AG04450 (cell line): ENCODE measurements around the gene TMED6. TPM values are rescaled to one million over a fixed set of nuclear protein-coding genes. Genes with fewer than 3 reads are reported as not detected.
A peak's percentile ranks its signal among the peaks of the same experiment; 100 is the strongest.

ENCODE experiments used
- CTCF ChIA-PET: fragments of 300-600, 350-600 bp; formaldehyde crosslinking; extraction: SDS; loops from one replicate; lab custom pipeline; 2022; ENCODE audit warnings: antibody characterized with exemption, inconsistent platforms; lab: Charles Lee
- POLR2A ChIA-PET: fragments of 350-600 bp; formaldehyde crosslinking; extraction: SDS; loops from one replicate; lab custom pipeline; 2021; ENCODE audit warnings: antibody characterized with exemption, inconsistent platforms; lab: Yijun Ruan, JAX
- DNase-seq: peaks from one replicate; pipeline ENCODE4 v3.0.0-alpha.2; 2011; ENCODE audit warnings: low read depth, low spot score
- H3K27ac ChIP-seq: one replicate; pipeline ENCODE4 v1.5.1; 2012; ENCODE audit warnings: low read depth, low read length, control low read depth
- H3K27me3 ChIP-seq: one replicate; pipeline ENCODE4 v1.6.0; 2012; ENCODE audit warnings: low read length; ENCODE audit not compliant: control insufficient read depth, insufficient read depth
- H3K4me3 ChIP-seq: 2 replicates; pipeline ENCODE4 v1.5.1; 2011; ENCODE audit warnings: mild to moderate bottlenecking, low read depth, low read length, control low read depth
- H3K9me3 ChIP-seq: 2 replicates; pipeline ENCODE4 v1.5.1; 2012; ENCODE audit warnings: low read length; ENCODE audit not compliant: control insufficient read depth, insufficient read depth
- polyA minus RNA-seq: library from RNA; depleted of rRNA, polyadenylated mRNA; stranded (reverse); fragments of >200 nt; gene quantifications from 2 replicates; pipeline ENCODE4 v1.2.3, GENCODE V29; 2011; rRNA and poly(A)+ RNA removed
- polyA plus RNA-seq: library from polyadenylated mRNA; depleted of rRNA; stranded (reverse); fragments of >200 nt; gene quantifications from 2 replicates; pipeline ENCODE4 v1.2.3, GENCODE V29; 2011; rRNA removed
- TF ChIP-seq, protein P1 (sequence below): IDR thresholded peaks from 2 replicates; pipeline ENCODE4 v1.5.1; 2011; ENCODE audit warnings: low read depth, low read length, control low read depth, inconsistent platforms

The TMED6 gene
- not detected in 2 replicates for polyA plus RNA-seq
- 0.23 TPM in 1 of 2 replicates, not detected in the other for polyA minus RNA-seq

DNA sequence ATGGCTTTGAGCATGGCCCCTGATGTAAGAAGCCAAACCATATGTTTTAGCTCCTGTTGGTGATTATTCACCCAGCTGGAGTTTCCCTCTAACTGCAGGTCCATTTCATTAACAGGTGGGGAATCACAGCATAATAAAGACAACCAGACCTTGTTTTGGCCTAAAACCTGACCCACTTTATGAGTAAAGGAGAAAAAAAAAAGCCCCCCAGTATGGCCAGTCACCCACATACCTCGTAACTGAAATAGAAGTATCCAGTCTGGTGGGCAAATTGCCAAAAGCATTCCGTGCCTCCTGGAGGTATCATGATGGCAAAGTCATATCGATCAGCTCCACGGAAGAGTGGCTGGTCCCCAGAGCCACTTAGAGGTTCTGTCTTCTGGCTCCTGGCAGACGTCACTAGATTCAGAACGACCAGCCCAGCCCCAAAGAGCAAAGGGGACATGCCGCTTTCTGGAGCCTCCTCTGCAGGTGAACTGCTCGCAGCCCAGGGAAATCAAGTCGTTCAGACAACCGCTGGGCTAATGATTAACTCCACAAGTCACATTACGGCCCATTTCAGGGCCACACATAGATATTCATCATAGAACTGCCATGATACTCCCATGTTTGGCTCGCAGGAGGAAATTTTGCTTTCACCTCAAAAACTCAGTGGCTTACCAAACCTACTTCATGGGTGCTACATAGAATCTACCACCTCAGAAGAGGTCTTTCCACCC lies at the start of gene TMED6:
TSS of gene TMED6 (minus strand) at position 478 of the 719 bp plus-strand sequence. CDS start at position 445, 33 bp downstream.
- TF ChIP-seq, protein P1, sequence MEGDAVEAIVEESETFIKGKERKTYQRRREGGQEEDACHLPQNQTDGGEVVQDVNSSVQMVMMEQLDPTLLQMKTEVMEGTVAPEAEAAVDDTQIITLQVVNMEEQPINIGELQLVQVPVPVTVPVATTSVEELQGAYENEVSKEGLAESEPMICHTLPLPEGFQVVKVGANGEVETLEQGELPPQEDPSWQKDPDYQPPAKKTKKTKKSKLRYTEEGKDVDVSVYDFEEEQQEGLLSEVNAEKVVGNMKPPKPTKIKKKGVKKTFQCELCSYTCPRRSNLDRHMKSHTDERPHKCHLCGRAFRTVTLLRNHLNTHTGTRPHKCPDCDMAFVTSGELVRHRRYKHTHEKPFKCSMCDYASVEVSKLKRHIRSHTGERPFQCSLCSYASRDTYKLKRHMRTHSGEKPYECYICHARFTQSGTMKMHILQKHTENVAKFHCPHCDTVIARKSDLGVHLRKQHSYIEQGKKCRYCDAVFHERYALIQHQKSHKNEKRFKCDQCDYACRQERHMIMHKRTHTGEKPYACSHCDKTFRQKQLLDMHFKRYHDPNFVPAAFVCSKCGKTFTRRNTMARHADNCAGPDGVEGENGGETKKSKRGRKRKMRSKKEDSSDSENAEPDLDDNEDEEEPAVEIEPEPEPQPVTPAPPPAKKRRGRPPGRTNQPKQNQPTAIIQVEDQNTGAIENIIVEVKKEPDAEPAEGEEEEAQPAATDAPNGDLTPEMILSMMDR = no peak
- no peaks in the 10 kb centered on the region for H3K27me3 ChIP-seq
- no peak for DNase-seq
- H3K27ac ChIP-seq = no peak within 1 kb of the TSS
- ChIA-PET CTCF (interaction anchor here (1.0 kb wide), 1 partner anchor 201 kb away, joined by 4 read pairs; no protein-coding TSS in a partner anchor), POLR2A (no interaction called here)
- H3K9me3 ChIP-seq = no peaks in the 10 kb centered on the region
- no peak within 1 kb of the TSS for H3K4me3 ChIP-seq

DNA sequence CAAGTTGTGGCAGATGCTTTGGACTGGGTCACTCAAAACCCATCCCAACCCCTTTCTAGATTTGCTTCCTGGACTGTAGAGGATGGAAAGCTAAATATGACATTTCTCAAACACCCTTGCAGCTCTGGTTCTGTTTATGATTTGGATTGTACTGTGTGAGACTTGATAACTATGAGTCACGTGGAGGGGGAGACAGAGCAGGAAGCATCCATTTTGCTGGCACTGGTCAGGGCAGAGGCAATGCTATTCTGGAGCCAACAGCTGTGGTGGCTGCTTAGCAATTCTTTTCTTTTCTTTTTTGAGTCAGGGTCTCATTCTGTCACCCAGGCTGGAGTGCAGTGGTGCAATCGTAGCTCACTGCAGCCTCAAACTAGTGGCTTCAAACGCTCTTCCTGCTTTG lies 47.8 kb upstream of the TMED6 start:
- ChIA-PET CTCF (interaction anchor here (0.9 to 6.0 kb wide), 7 partner anchors 18 to 355 kb away, joined by 3 to 61 read pairs (median 4); partner anchors contain the start of genes CYB5B and NOB1), POLR2A (interaction anchor here (0.6 to 1.4 kb wide), 5 partner anchors 11 to 311 kb away, joined by 3 to 9 read pairs (median 3); partner anchors contain the start of gene CYB5B)
- no peaks in the 10 kb centered on the region for H3K27me3 ChIP-seq
- H3K9me3 ChIP-seq = no peaks in the 10 kb centered on the region
- TF ChIP-seq, protein P1 = no peak
- no peak for DNase-seq
- H3K27ac ChIP-seq = no peak overlapping the region
- no peak overlapping the region for H3K4me3 ChIP-seq

DNA sequence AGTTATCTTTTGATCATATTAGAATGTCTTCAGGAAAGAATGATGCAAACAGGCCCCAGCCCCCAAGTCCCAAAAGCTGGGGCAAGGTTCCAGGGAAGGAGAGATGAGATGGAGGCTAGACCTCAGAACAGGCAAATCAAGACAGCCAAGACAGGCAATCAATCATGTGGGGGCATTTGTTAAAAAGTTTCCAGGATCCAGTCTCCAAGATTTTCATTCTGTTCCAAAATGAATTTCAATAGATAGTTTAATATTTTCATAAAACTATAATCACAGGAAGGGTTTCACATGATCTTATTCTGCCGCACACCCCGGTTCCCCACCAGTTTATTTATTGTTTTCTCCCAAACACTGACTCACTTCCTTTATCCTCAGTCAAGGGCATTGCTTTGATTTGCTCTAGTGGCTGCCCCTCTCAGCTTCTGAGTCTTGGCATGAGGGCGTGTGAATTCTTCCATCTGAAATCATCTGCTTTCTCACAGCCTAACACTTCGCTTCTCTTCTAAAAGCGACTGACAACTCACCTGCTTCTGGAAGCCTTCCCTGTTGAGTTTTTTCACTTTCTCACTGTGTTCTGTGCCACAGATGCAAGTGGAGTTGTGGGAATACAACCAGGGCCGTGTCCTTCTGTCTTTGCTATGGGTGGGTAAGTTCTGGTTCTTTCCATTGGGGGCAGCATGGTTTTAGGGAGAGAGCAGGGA lies 46.4 kb upstream of the TMED6 start:
- POLR2A ChIA-PET = interaction anchor here (0.5 to 2.3 kb wide), 4 partner anchors 17 to 356 kb away, joined by 3 to 8 read pairs (median 4); partner anchors contain the start of gene NOB1
- TF ChIP-seq, protein P1 = peak; percentile 72
- no peak overlapping the region for H3K4me3 ChIP-seq
- CTCF ChIA-PET = interaction anchor here (0.6 to 6.0 kb wide), 26 partner anchors 11 to 413 kb away, joined by 3 to 61 read pairs (median 4); partner anchors contain the start of gene NOB1
- H3K27me3 ChIP-seq = no peaks in the 10 kb centered on the region
- H3K9me3 ChIP-seq = no peaks in the 10 kb centered on the region
- DNase-seq = no peak
- H3K27ac ChIP-seq = no peak overlapping the region

DNA sequence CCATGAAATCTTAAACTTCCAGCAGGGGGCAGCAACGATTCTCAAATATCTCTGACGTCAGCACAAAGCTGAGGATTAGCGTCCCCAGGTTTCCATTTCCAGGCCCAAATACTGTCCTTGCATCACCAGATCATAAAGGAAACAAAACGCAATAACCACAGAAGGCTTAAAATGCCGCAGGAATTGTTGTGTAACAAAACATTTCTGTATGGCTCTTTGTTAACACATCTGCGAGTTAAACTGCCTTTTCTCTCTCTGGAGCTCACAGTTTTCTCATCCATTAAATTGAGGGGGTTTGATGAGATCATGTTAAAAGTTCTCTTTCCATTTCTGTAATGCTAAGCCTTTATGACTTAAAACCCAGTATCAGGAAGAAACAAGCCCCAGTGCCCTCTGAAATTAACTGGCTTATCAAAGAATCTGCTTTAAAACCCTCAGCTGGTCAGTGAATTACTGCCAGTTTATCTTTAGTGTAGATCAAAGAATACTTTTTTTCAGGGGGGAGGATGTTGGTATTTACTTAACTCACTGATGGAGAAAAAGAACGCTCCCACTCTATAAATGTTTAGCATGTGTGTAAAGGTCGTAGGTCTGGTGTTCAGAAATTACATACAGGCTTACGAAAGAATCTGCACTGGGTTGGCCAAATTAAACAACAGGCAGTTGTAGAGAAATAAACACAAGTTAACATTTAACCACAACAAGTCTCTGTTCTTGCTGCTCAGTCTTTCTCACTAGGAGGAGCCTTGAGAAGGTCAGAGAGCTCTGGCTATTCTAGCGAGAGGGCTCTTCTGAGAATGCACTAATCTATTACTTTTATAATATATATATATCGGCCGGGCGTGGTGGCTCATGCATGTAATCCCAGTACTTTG lies 44.8 kb upstream of the TMED6 start:
- CTCF ChIA-PET = interaction anchor here (0.6 to 6.0 kb wide), 48 partner anchors 9 to 358 kb away, joined by 3 to 61 read pairs (median 4); partner anchors contain the start of genes NOB1, NQO1 and TERF2
- DNase-seq = peak; percentile 92
- TF ChIP-seq, protein P1 = peak; percentile 59
- POLR2A ChIA-PET = interaction anchor here (0.7 to 2.3 kb wide), 5 partner anchors 81 to 358 kb away, joined by 3 to 8 read pairs (median 5); partner anchors contain the start of gene NOB1
- H3K27ac ChIP-seq = peak overlapping the region; percentile 82
- no peaks in the 10 kb centered on the region for H3K9me3 ChIP-seq
- H3K27me3 ChIP-seq = no peaks in the 10 kb centered on the region
- H3K4me3 ChIP-seq = no peak overlapping the region; the same call in none of the 2 replicates
